OCI-LY1 (cell line): ENCODE results near the gene MUC6.

Experiments
- H2AFZ ChIP-seq: fragments of 200-600 bp; sonication (generic), shearing (Covaris generic); 2 replicates; pipeline ENCODE4 v1.6.0; 2014; ENCODE audit warnings: antibody characterized with exemption, mild to moderate bottlenecking, low read length
- H3F3A ChIP-seq: fragments of 200-600 bp; sonication (generic), shearing (Covaris generic); 2 replicates; pipeline ENCODE4 v1.6.0; 2014; ENCODE audit warnings: mild to moderate bottlenecking, antibody characterized with exemption, low read length, moderate library complexity; ENCODE audit not compliant: insufficient read depth
- H3K27ac ChIP-seq: fragments of 200-600 bp; sonication (generic); 2 replicates; pipeline ENCODE4 v1.5.1; 2014; ENCODE audit warnings: low read length, mixed run types, mild to moderate bottlenecking, low read depth; ENCODE audit not compliant: poor library complexity, severe bottlenecking
- H3K27me3 ChIP-seq: fragments of 200-600 bp; sonication (generic); 2 replicates; pipeline ENCODE4 v1.6.0; 2014; ENCODE audit warnings: antibody characterized with exemption, mild to moderate bottlenecking, low read length, moderate library complexity; ENCODE audit not compliant: insufficient read depth
- H3K36me3 ChIP-seq: fragments of 200-600 bp; sonication (generic); 2 replicates; pipeline ENCODE4 v1.6.1; 2014; ENCODE audit warnings: mild to moderate bottlenecking, antibody characterized with exemption, low read length, moderate library complexity, mixed read lengths; ENCODE audit not compliant: insufficient read depth
- H3K4me1 ChIP-seq: fragments of 200-600 bp; sonication (generic); 2 replicates; pipeline ENCODE4 v1.5.1; 2014; ENCODE audit warnings: mild to moderate bottlenecking, low read length, moderate library complexity; ENCODE audit not compliant: insufficient read depth, severe bottlenecking
- H3K4me2 ChIP-seq: fragments of 200-600 bp; sonication (generic), shearing (Covaris generic); 2 replicates; pipeline ENCODE4 v1.6.1; 2014; ENCODE audit warnings: low read length
- H3K4me3 ChIP-seq: fragments of 200-600 bp; sonication (generic); 2 replicates; pipeline ENCODE4 v1.5.1; 2014; ENCODE audit warnings: low read length, low read depth, mild to moderate bottlenecking, mixed read lengths; ENCODE audit not compliant: poor library complexity, severe bottlenecking
- H3K79me2 ChIP-seq: fragments of 200-600 bp; shearing (Covaris generic); 2 replicates; pipeline ENCODE4 v1.6.1; 2016; ENCODE audit warnings: mixed run types, low read length, mixed read lengths; ENCODE audit not compliant: insufficient read depth
- H3K9ac ChIP-seq: fragments of 200-600 bp; sonication (generic), shearing (Covaris generic); 2 replicates; pipeline ENCODE4 v1.6.1; 2014; ENCODE audit warnings: mild to moderate bottlenecking, low read length, mixed read lengths
- H3K9me2 ChIP-seq: fragments of 200-600 bp; sonication (generic), shearing (Covaris generic); 2 replicates; pipeline ENCODE4 v1.6.1; 2014; ENCODE audit warnings: low read depth, mild to moderate bottlenecking, low read length, mixed read lengths
- H3K9me3 ChIP-seq: fragments of 200-600 bp; shearing (Covaris generic); 2 replicates; pipeline ENCODE4 v1.6.1; 2014; ENCODE audit warnings: low read length, mixed read lengths
- H4K20me1 ChIP-seq: fragments of 200-600 bp; sonication (generic), shearing (Covaris generic); 2 replicates; pipeline ENCODE4 v1.6.0; 2016; ENCODE audit warnings: mild to moderate bottlenecking, low read length; ENCODE audit not compliant: insufficient read depth
- EZH2 ChIP-seq: fragments of 200-600 bp; sonication (generic), shearing (Covaris generic); IDR thresholded peaks from 2 replicates; pipeline ENCODE4 v1.8.0; 2017; ENCODE audit warnings: borderline replicate concordance, mixed run types, mild to moderate bottlenecking, antibody characterized with exemption, low read length, moderate library complexity, mixed read lengths
- TF ChIP-seq, protein P1 (sequence below): fragments of 200-600 bp; sonication (generic), shearing (Covaris generic); IDR thresholded peaks from 2 replicates; pipeline ENCODE4 v1.5.1; 2017; ENCODE audit warnings: mild to moderate bottlenecking, antibody characterized with exemption, low read length, moderate library complexity, mixed read lengths

Gene MUC6

DNA sequence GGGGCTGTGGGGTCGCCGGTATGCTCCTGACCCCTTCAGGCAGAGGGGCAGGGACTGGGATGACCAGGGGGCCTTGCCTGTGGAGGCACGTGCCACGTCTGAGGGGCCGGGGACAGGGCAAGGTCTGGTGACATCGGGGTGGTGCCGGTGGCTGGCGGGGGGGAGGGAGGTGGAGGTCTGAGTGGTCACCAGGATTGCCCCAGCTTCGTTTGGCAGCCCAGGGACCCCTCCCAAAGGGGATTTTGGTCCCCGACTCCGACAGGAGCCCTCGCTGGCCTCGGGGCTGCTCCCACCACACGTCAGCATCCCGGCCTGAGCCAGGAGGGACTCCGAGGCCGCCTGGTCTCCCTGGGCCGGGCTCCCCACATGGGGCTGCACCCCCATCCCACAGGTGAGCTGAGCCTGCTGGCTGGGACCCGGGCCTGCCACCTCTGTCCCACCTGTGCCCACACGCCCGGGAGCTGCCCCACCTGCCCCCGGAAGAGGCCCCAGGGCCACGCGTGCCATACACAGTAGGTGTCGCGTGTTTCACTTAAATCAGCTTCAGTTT is 1.1 kb upstream of the MUC6 start:
- TF ChIP-seq EZH2 = no peak
- TF ChIP-seq, protein P1, sequence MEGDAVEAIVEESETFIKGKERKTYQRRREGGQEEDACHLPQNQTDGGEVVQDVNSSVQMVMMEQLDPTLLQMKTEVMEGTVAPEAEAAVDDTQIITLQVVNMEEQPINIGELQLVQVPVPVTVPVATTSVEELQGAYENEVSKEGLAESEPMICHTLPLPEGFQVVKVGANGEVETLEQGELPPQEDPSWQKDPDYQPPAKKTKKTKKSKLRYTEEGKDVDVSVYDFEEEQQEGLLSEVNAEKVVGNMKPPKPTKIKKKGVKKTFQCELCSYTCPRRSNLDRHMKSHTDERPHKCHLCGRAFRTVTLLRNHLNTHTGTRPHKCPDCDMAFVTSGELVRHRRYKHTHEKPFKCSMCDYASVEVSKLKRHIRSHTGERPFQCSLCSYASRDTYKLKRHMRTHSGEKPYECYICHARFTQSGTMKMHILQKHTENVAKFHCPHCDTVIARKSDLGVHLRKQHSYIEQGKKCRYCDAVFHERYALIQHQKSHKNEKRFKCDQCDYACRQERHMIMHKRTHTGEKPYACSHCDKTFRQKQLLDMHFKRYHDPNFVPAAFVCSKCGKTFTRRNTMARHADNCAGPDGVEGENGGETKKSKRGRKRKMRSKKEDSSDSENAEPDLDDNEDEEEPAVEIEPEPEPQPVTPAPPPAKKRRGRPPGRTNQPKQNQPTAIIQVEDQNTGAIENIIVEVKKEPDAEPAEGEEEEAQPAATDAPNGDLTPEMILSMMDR = no peak
- Histone ChIP-seq H3F3A (no peaks in the 10 kb centered on the region), H3K9ac (no peak overlapping the region), H3K36me3 (no peaks in the 10 kb centered on the region), H3K4me2 (no peak overlapping the region), H3K4me3 (no peak overlapping the region), H3K27ac (no peak overlapping the region), H3K9me3 (no peaks in the 10 kb centered on the region), H3K79me2 (no peaks in the 10 kb centered on the region), H4K20me1 (no peaks in the 10 kb centered on the region), H2AFZ (no peak overlapping the region), H3K9me2 (no peaks in the 10 kb centered on the region), H3K27me3 (no peaks in the 10 kb centered on the region), H3K4me1 (no peaks in the 10 kb centered on the region)

DNA sequence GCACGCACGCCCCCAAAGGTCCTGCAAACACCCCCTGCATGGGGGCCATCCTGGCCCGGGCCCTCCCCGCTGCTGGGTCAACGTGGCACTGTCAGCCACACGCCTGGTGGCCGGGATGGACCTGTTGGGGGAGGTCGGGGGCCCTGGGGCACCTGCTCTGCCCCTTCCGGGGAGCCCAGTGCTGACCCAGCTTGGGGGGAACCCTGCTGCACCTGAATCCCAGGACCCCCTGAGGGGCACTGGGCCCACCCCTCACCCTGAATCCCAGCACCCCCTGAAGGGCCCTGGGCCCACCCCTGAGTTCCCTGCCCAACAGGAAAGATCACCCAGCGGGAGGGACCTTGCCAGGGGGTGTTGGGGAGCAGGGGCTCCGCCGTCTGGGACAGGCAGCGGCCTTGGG is 413 bp upstream of the MUC6 start:
- Histone ChIP-seq H3F3A (no peaks in the 10 kb centered on the region), H3K9ac (no peak overlapping the region), H3K27me3 (no peaks in the 10 kb centered on the region), H3K27ac (no peak overlapping the region), H3K4me3 (no peak overlapping the region), H3K4me1 (no peaks in the 10 kb centered on the region), H3K79me2 (no peaks in the 10 kb centered on the region), H3K36me3 (no peaks in the 10 kb centered on the region), H4K20me1 (no peaks in the 10 kb centered on the region), H3K4me2 (no peak overlapping the region), H3K9me3 (no peaks in the 10 kb centered on the region), H3K9me2 (no peaks in the 10 kb centered on the region), H2AFZ (no peak overlapping the region)
- TF ChIP-seq EZH2 = no peak
- TF ChIP-seq, protein P1 = no peak

DNA sequence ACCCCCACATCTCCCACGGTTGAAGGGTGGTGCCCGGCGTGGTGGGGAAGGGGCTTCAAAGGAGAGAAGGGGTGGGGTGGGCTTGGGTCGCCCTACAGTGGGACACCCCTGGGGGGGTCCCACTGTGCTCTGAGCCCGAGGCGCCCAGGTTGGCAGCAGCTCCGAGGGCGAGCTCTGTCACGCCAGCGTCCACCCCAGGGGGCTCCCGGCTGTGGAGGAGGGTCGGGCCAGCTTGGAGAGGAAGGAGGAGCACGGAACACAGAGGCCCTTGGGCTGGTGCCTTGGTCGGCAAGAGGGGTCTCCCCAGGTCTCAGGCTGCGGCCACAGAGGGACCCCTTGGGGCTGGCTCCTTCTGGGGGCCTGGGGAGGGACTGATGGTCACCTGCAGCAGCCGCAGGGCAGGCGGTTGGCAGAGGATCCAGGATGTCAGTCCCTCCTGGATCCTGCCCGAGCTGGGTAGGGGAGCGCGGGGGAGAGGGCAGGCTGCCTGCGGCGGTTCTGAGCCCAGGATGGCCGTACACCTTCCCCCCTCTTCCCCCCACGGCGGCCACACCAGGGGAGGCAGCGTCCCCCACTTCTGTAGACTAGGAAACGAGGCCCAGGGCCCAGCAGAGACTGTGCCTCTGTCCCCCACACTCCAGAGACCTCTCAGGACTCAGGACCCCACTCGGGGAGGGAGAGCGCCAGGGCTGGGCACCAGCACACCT is 788 bp downstream of the MUC6 start:
- no peaks in the 10 kb centered on the region for H3F3A ChIP-seq
- H4K20me1 ChIP-seq = no peaks in the 10 kb centered on the region
- H3K79me2 ChIP-seq = no peaks in the 10 kb centered on the region
- no peak overlapping the region for H3K4me2 ChIP-seq
- no peaks in the 10 kb centered on the region for H3K27me3 ChIP-seq
- no peak overlapping the region for H3K9ac ChIP-seq
- H3K4me1 ChIP-seq = no peaks in the 10 kb centered on the region
- no peaks in the 10 kb centered on the region for H3K9me2 ChIP-seq
- no peak overlapping the region for H3K4me3 ChIP-seq
- H3K36me3 ChIP-seq = no peaks in the 10 kb centered on the region
- H3K9me3 ChIP-seq = no peaks in the 10 kb centered on the region
- H3K27ac ChIP-seq = no peak overlapping the region
- no peak for TF ChIP-seq EZH2
- TF ChIP-seq, protein P1 = no peak
- no peak overlapping the region for H2AFZ ChIP-seq
